Colon (tissue), 2 donors: ENCODE measurements around the gene EFCAB6.

ENCODE experiments used
- FAIRE-seq: peaks from 2 replicates; lab custom pipeline; 2012; peaks lifted over from hg19 to GRCh38; lab: Jason Lieb, UNC
- donor health status: control.
- donor health status: control.

Gene EFCAB6

GRCh38 chr22:43479301-43479950 lies 332.7 kb downstream of the EFCAB6 start:
- FAIRE-seq: no peak
